Esophagus squamous epithelium (tissue), 5 donors: ENCODE measurements around the gene UBE2O. TPM values are rescaled to one million over a fixed set of nuclear protein-coding genes. Genes with fewer than 3 reads are reported as not detected.

Experiments used
- DNase-seq: peaks from one replicate; lab custom pipeline; 2025; lab: John Stamatoyannopoulos, UW
- H3K27ac ChIP-seq, 4 donors: fragments of 200-600 bp; sonication (generic); one replicate each; pipeline ENCODE4 v1.5.1; 2016 to 2019; ENCODE audit warnings: mild to moderate bottlenecking in 1 of 4
- H3K27me3 ChIP-seq, 4 donors: fragments of 200-600 bp; sonication (generic); 1 replicate in 3 of 4; 2 replicates in 1 of 4; pipeline versions ENCODE4 v1.5.1 to v1.6.0; 2017 to 2021; ENCODE audit warnings: antibody characterized with exemption in 1 of 4
- H3K36me3 ChIP-seq, 3 donors: fragments of 200-600 bp; sonication (generic); one replicate each; pipeline ENCODE4 v1.5.1; 2016 to 2019
- H3K4me1 ChIP-seq, 3 donors: fragments of 200-600 bp; sonication (generic); one replicate each; pipeline ENCODE4 v1.5.1; 2017 to 2019
- H3K4me3 ChIP-seq, 4 donors: fragments of 200-600 bp; sonication (generic); 1 replicate in 3 of 4; 2 replicates in 1 of 4; pipeline ENCODE4 v1.5.1; 2016 to 2019; ENCODE audit warnings: mild to moderate bottlenecking in 2 of 4, moderate library complexity in 1 of 4
- H3K9me3 ChIP-seq, 3 donors: fragments of 200-600 bp; sonication (generic); one replicate each; pipeline ENCODE4 v1.5.1; 2016 to 2019
- CTCF ChIP-seq, 6 experiments: fragments of 450-650 bp in 4 of 6; fragments of 200-600 bp in 2 of 6; sonication (generic) in 2 of 6; IDR thresholded peaks; one replicate each; pipeline ENCODE4 v1.5.1; 2016 to 2019; ENCODE audit warnings: antibody characterized with exemption in 6 of 6, mild to moderate bottlenecking in 4 of 6, moderate library complexity in 4 of 6
- POLR2A ChIP-seq, 4 donors: fragments of 450-650 bp; IDR thresholded peaks; one replicate each; pipeline ENCODE4 v1.6.1; 2017; ENCODE audit warnings: antibody characterized with exemption in 4 of 4, mild to moderate bottlenecking in 4 of 4, moderate library complexity in 3 of 4
- WGBS, 2 donors: methylation state at CpG; one replicate each; pipeline ENCODE4 v1.1.5; 2018; 5-methylcytosine and 5-hydroxymethylcytosine counted together
- intact Hi-C: fragments of 100-400 bp; cut with DNase I; formaldehyde crosslinking; loops from one replicate; pipeline ENCODE4 v1.15.0; 2022
- total RNA-seq, 4 donors: library from RNA; depleted of rRNA; stranded (reverse); fragments of >200 nt; gene quantifications; one replicate each; pipeline ENCODE4 v1.1.0, GENCODE V29; 2016
- donor health status: DM: yes; HTN: yes; CAD: no.

UBE2O gene
- total RNA-seq, 4 donors from 2014 or later: 11.9 to 19.8 (median 16.3) TPM

GRCh38 chr17:76376318-76377133, 76.4 kb downstream of the UBE2O start:
- H3K9me3 ChIP-seq: no peaks in the 10 kb centered on the region
- no peak overlapping the region for H3K4me3 ChIP-seq
- peak overlapping the region in 2 of 4 donors; percentile 55 to 64 for H3K27ac ChIP-seq
- intact Hi-C loops: no loop called here
- 56 to 68% methylated on average over 5 to 8 of the region's 8 CpGs for WGBS, 2 donors
- no peaks in the 10 kb centered on the region for H3K27me3 ChIP-seq
- H3K36me3 ChIP-seq: no peaks in the 10 kb centered on the region
- TF ChIP-seq POLR2A (IDR thresholded peaks at IDR 0.05) (no peak), CTCF (IDR thresholded peaks at IDR 0.05) (no peak)
- DNase-seq: no peak
- peaks cover 3 to 20% (median 6%) of the 10 kb centered on the region in 3 donors for H3K4me1 ChIP-seq

- peaks cover 3 to 33% (median 22%) of the 10 kb centered on the region in 3 donors for H3K4me1 ChIP-seq
- H3K9me3 ChIP-seq: no peaks in the 10 kb centered on the region
- H3K27ac ChIP-seq: peak overlapping the region in 1 of 4 donors; percentile 26
- no peak for TF ChIP-seq CTCF (IDR thresholded peaks at IDR 0.05)
- intact Hi-C loops: no loop called here
- no peak for DNase-seq
- 68 to 82% methylated on average over 15 of the region's 16 CpGs for WGBS, 2 donors
- no peaks in the 10 kb centered on the region for H3K27me3 ChIP-seq
- no peaks in the 10 kb centered on the region for H3K36me3 ChIP-seq
- no peak overlapping the region for H3K4me3 ChIP-seq
These were observed 81.0 kb downstream of the UBE2O start for GRCh38 chr17:76371656-76372628.

GRCh38 chr17:76370261-76370993, 82.5 kb downstream of the UBE2O start:
- no peak overlapping the region for H3K4me3 ChIP-seq
- peaks cover 0 to 23% (median 19%) of the 10 kb centered on the region in 3 donors for H3K4me1 ChIP-seq
- H3K9me3 ChIP-seq: no peaks in the 10 kb centered on the region
- no peaks in the 10 kb centered on the region for H3K27me3 ChIP-seq
- WGBS, 2 donors: 28 to 29% methylated on average over 11 of the region's 11 CpGs
- peak overlapping the region; percentile 26 to 70 (median 40) for H3K27ac ChIP-seq
- intact Hi-C loops: no loop called here
- TF ChIP-seq POLR2A (IDR thresholded peaks at IDR 0.05) (no peak), CTCF (IDR thresholded peaks at IDR 0.05) (peak in 5 of 6 experiments; percentile 5 to 48 (median 38))
- no peak for DNase-seq
- H3K36me3 ChIP-seq: no peaks in the 10 kb centered on the region

GRCh38 chr17:76369804-76370203, 83.1 kb downstream of the UBE2O start:
- no peak for DNase-seq
- Histone ChIP-seq H3K27ac (peak overlapping the region in 2 of 4 donors; percentile 34 to 70), H3K4me3 (no peak overlapping the region), H3K9me3 (no peaks in the 10 kb centered on the region), H3K4me1 (peaks cover 0 to 23% (median 19%) of the 10 kb centered on the region in 3 donors), H3K36me3 (no peaks in the 10 kb centered on the region), H3K27me3 (no peaks in the 10 kb centered on the region)
- intact Hi-C loops: no loop called here
- WGBS, 2 donors: 94 to 100% methylated on average over 1 to 7 of the region's 7 CpGs
- no peak for TF ChIP-seq POLR2A (IDR thresholded peaks at IDR 0.05)
- no peak for TF ChIP-seq CTCF (IDR thresholded peaks at IDR 0.05)
